GM20000 (cell line): ENCODE measurements around the gene LBX2.

Experiments used
- DNase-seq: peaks from one replicate; pipeline ENCODE4 v3.0.0; 2012; ENCODE audit warnings: low spot score
- TF ChIP-seq, protein P1 (sequence below): IDR thresholded peaks from 2 replicates; pipeline ENCODE4 v1.5.1; 2012; ENCODE audit warnings: mild to moderate bottlenecking, control low read depth; ENCODE audit errors: extremely low read depth, missing control alignments

Gene LBX2

DNA sequence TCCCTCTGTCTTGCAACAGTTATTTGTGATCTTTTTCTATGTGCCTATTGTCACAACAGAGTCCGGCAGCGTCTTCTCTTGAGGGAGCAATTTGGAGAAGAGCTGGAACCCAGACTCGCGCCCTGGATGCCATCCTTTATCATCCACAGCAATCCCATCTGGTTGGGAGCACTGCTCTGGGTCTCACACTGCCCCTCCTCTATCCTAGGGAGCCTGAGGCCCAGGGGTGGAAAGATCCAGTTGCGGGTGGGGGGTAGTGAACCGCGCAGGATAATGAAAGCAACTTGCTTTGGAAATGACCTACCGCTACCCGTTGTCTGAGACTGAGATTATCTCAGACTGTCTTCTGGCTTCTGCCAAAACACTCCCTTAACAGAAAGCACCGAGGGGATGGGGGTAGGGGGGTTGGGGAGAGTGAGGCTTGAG lies 40.5 kb downstream of the LBX2 start:
- DNase-seq = no peak
- TF ChIP-seq, protein P1, sequence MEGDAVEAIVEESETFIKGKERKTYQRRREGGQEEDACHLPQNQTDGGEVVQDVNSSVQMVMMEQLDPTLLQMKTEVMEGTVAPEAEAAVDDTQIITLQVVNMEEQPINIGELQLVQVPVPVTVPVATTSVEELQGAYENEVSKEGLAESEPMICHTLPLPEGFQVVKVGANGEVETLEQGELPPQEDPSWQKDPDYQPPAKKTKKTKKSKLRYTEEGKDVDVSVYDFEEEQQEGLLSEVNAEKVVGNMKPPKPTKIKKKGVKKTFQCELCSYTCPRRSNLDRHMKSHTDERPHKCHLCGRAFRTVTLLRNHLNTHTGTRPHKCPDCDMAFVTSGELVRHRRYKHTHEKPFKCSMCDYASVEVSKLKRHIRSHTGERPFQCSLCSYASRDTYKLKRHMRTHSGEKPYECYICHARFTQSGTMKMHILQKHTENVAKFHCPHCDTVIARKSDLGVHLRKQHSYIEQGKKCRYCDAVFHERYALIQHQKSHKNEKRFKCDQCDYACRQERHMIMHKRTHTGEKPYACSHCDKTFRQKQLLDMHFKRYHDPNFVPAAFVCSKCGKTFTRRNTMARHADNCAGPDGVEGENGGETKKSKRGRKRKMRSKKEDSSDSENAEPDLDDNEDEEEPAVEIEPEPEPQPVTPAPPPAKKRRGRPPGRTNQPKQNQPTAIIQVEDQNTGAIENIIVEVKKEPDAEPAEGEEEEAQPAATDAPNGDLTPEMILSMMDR = no peak

- DNase-seq = peak; percentile 97
- TF ChIP-seq, protein P1 = no peak
These were observed 41.1 kb downstream of the LBX2 start, which contains the start of gene WBP1 for GRCh38 chr2:74458132-74458937. Gene WBP1, plus strand, starts transcription at chr2:74458438. Its CDS starts 165 bp downstream, at chr2:74458603.

DNA sequence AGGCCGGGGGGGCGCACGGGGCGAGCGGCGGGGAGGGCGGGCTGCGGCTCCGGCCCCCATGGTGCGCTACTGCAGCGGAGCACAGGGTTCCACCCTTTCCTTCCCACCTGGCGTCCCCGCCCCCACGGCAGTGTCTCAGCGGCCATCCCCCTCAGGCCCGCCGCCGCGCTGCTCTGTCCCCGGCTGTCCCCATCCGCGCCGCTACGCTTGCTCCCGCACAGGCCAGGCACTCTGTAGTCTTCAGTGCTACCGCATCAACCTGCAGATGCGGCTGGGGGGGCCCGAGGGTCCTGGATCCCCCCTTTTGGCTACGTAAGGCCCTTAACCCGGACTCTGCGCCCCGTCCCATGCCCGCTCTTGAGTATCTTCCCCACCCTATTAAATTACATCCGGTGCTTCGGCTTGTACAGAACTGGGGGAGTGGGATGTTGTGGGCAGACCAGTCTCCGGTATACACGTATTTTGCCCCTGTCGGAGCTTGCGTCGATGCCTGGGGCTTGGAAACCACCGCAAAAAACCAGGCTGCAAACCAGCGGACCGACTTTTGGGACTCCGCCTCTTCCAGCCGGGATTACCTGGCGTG lies 41.8 kb downstream of the LBX2 start:
- peak; percentile 81 for DNase-seq
- TF ChIP-seq, protein P1 = no peak

- no peak for DNase-seq
- TF ChIP-seq, protein P1 = no peak
These were observed 42.3 kb downstream of the LBX2 start for GRCh38 chr2:74457129-74457548.

- peak; percentile 86 for DNase-seq
- TF ChIP-seq, protein P1 = no peak
These were observed 44.5 kb downstream of the LBX2 start, which contains the start of gene INO80B for GRCh38 chr2:74454654-74455511. Gene INO80B, plus strand, starts transcription at chr2:74455087. Its CDS starts 30 bp downstream, at chr2:74455117.

DNA sequence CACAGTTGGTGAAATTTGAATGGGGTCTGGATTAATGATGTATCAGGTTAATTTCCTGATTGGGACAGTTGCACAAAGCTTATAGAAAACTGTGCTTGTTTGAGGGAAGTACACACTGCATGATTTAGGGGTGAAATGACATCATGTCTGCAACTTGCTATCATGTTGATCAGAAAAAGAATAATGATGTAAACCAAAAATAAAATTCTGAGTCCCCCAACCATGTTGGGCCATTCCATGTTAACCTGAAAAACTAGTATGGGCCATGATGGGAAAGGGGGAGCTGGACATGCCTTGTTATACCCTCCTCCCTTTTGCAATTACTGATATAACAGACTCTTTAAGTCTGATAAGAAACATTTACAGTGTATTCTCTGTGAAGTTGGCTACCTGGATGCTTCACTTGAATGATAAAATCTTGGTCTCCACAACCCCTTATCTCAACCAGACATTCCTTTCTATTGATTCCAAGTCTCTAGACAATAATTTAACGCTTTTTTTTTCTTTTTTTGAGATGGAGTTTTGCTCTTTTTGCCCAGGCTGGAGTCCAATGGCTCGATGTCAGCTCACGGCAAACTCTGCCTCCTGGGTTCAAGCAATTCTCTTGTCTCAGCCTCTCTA lies 48.7 kb downstream of the LBX2 start:
- DNase-seq = no peak
- TF ChIP-seq, protein P1 = no peak
